OCI-LY7 (cell line): Measurements from ENCODE around the gene SUDS3.

Experiments
- CTCF ChIP-seq: fragments of 200-600 bp; sonication (generic); conservative IDR thresholded peaks from 2 replicates; pipeline ENCODE4 v1.5.1; 2014; ENCODE audit warnings: mild to moderate bottlenecking, antibody characterized with exemption, low read length, moderate library complexity, mixed read lengths
- EZH2phosphoT487 ChIP-seq: fragments of 200-600 bp; sonication (generic); IDR thresholded peaks from 2 replicates; pipeline ENCODE4 v1.6.1; 2018; ENCODE audit warnings: low read depth, borderline replicate concordance, mild to moderate bottlenecking, mixed run types, antibody characterized with exemption, low read length, moderate library complexity, mixed read lengths

- TF ChIP-seq CTCF = no peak
- TF ChIP-seq EZH2phosphoT487 = no peak
Measured at GRCh38 chr12:118398524-118398923, 22.2 kb downstream of the SUDS3 start.
